Neural cell (in vitro differentiated cells): ENCODE results near the gene MMS19. TPM values are rescaled to one million over a fixed set of nuclear protein-coding genes. Genes with fewer than 3 reads are reported as not detected.

Experiments
- H2AFZ ChIP-seq: fragments of 200-600, 300-800 bp; sonication (generic), shearing (Covaris generic); 2 replicates; pipeline ENCODE4 v1.6.0; 2014; ENCODE audit warnings: low read depth, mild to moderate bottlenecking, antibody characterized with exemption, low read length, moderate library complexity
- H3F3A ChIP-seq: fragments of 200-600 bp; shearing (Covaris generic); 2 replicates; pipeline ENCODE4 v1.6.1; 2016; ENCODE audit warnings: mild to moderate bottlenecking, moderate library complexity, mixed read lengths, antibody characterized with exemption, low read length; ENCODE audit not compliant: insufficient read depth, poor library complexity, severe bottlenecking
- H3K27ac ChIP-seq: fragments of 200-600, 300-800 bp; sonication (generic), shearing (Covaris generic); 2 replicates; pipeline ENCODE4 v1.5.1; 2014; ENCODE audit warnings: mild to moderate bottlenecking, low read length, moderate library complexity
- H3K27me3 ChIP-seq: fragments of 300-800, 200-600 bp; sonication (generic), shearing (Covaris generic); 2 replicates; pipeline ENCODE4 v1.6.0; 2014; ENCODE audit warnings: mild to moderate bottlenecking, low read depth, low read length, moderate library complexity; ENCODE audit not compliant: insufficient read depth
- H3K36me3 ChIP-seq: fragments of 300-800, 200-600 bp; sonication (generic), shearing (Covaris generic); 2 replicates; pipeline ENCODE4 v1.5.1; 2014; ENCODE audit warnings: mild to moderate bottlenecking, antibody characterized with exemption, low read length, moderate library complexity; ENCODE audit not compliant: insufficient read depth
- H3K4me2 ChIP-seq: fragments of 300-800, 200-600 bp; sonication (generic), shearing (Covaris generic); 2 replicates; pipeline ENCODE4 v1.6.0; 2014; ENCODE audit warnings: mild to moderate bottlenecking, low read length
- H3K4me3 ChIP-seq: fragments of 300-800, 200-600 bp; sonication (generic), shearing (Covaris generic); 2 replicates; pipeline ENCODE4 v1.5.1; 2014; ENCODE audit warnings: mild to moderate bottlenecking, low read length, moderate library complexity
- H3K79me2 ChIP-seq: fragments of 200-600 bp; shearing (Covaris generic); replicated peaks from 2 replicates; pipeline ENCODE4 v1.6.0; 2014; ENCODE audit warnings: mild to moderate bottlenecking, low read length, moderate library complexity; ENCODE audit not compliant: insufficient read depth
- H3K9ac ChIP-seq: fragments of 300-800, 200-600 bp; sonication (generic), shearing (Covaris generic); 2 replicates; pipeline ENCODE4 v1.6.1; 2016; ENCODE audit warnings: mild to moderate bottlenecking, low read length, mixed read lengths
- H3K9me2 ChIP-seq: fragments of 200-600 bp; shearing (Covaris generic); 2 replicates; pipeline ENCODE4 v1.6.1; 2016; ENCODE audit warnings: mild to moderate bottlenecking, low read length, mixed read lengths; ENCODE audit not compliant: insufficient read depth
- H3K9me3 ChIP-seq: fragments of 200-600, 300-800 bp; sonication (generic), shearing (Covaris generic); 2 replicates; pipeline ENCODE4 v1.6.1; 2016; ENCODE audit warnings: mild to moderate bottlenecking, mixed run types, low read length, moderate library complexity, mixed read lengths
- H4K20me1 ChIP-seq: fragments of 200-600 bp; shearing (Covaris generic); 2 replicates; pipeline ENCODE4 v1.6.1; 2016; ENCODE audit warnings: mild to moderate bottlenecking, mixed run types; ENCODE audit not compliant: insufficient read depth
- EZH2 ChIP-seq: fragments of 200-600, 300-800 bp; shearing (Covaris generic), sonication (generic); IDR thresholded peaks from 2 replicates; pipeline ENCODE4 v1.6.1; 2014; ENCODE audit warnings: antibody characterized with exemption, low read length, borderline replicate concordance, mild to moderate bottlenecking; ENCODE audit not compliant: insufficient read depth, poor library complexity, severe bottlenecking
- MXI1 ChIP-seq: fragments of 450-650 bp; conservative IDR thresholded peaks from 2 replicates; pipeline ENCODE4 v1.6.1; 2014; ENCODE audit warnings: antibody characterized with exemption, mild to moderate bottlenecking; ENCODE audit not compliant: poor library complexity, severe bottlenecking
- POLR2AphosphoS5 ChIP-seq: IDR thresholded peaks from 2 replicates; pipeline ENCODE4 v1.6.1; 2012
- RAD21 ChIP-seq: fragments of 450-650 bp; conservative IDR thresholded peaks from 2 replicates; pipeline ENCODE4 v1.6.1; 2014; ENCODE audit warnings: antibody characterized with exemption, mild to moderate bottlenecking, moderate library complexity
- SMC3 ChIP-seq: fragments of 450-650 bp; conservative IDR thresholded peaks from 2 replicates; pipeline ENCODE4 v1.6.1; 2014; ENCODE audit warnings: antibody characterized with exemption, mild to moderate bottlenecking, moderate library complexity; ENCODE audit not compliant: poor library complexity
- polyA plus RNA-seq: library from polyadenylated mRNA; depleted of rRNA; stranded (reverse); fragments of >200 nt; gene quantifications from 2 replicates; pipeline ENCODE4 v1.2.3, GENCODE V29; 2014
- TF ChIP-seq, protein P1 (sequence below): fragments of 450-650 bp; IDR thresholded peaks from 2 replicates; pipeline ENCODE4 v1.5.1; 2014; ENCODE audit warnings: antibody characterized with exemption, mild to moderate bottlenecking, moderate library complexity; ENCODE audit not compliant: poor library complexity, severe bottlenecking
- TF ChIP-seq, protein P2 (sequence below): IDR thresholded peaks from 2 replicates; pipeline ENCODE4 v1.6.1; 2012; ENCODE audit warnings: borderline replicate concordance

MMS19 gene
- polyA plus RNA-seq, 1 donor from 2014 or later = 54.1 TPM

- no peaks in the 10 kb centered on the region for H3K9me3 ChIP-seq
- no peaks in the 10 kb centered on the region for H3F3A ChIP-seq
- H3K4me3 ChIP-seq = no peak overlapping the region
- H3K9me2 ChIP-seq = no peaks in the 10 kb centered on the region
- H4K20me1 ChIP-seq = no peaks in the 10 kb centered on the region
- no peak overlapping the region for H2AFZ ChIP-seq
- TF ChIP-seq, protein P1, sequence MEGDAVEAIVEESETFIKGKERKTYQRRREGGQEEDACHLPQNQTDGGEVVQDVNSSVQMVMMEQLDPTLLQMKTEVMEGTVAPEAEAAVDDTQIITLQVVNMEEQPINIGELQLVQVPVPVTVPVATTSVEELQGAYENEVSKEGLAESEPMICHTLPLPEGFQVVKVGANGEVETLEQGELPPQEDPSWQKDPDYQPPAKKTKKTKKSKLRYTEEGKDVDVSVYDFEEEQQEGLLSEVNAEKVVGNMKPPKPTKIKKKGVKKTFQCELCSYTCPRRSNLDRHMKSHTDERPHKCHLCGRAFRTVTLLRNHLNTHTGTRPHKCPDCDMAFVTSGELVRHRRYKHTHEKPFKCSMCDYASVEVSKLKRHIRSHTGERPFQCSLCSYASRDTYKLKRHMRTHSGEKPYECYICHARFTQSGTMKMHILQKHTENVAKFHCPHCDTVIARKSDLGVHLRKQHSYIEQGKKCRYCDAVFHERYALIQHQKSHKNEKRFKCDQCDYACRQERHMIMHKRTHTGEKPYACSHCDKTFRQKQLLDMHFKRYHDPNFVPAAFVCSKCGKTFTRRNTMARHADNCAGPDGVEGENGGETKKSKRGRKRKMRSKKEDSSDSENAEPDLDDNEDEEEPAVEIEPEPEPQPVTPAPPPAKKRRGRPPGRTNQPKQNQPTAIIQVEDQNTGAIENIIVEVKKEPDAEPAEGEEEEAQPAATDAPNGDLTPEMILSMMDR = peak; percentile 92
- TF ChIP-seq RAD21 = peak; percentile 86
- TF ChIP-seq, protein P2, sequence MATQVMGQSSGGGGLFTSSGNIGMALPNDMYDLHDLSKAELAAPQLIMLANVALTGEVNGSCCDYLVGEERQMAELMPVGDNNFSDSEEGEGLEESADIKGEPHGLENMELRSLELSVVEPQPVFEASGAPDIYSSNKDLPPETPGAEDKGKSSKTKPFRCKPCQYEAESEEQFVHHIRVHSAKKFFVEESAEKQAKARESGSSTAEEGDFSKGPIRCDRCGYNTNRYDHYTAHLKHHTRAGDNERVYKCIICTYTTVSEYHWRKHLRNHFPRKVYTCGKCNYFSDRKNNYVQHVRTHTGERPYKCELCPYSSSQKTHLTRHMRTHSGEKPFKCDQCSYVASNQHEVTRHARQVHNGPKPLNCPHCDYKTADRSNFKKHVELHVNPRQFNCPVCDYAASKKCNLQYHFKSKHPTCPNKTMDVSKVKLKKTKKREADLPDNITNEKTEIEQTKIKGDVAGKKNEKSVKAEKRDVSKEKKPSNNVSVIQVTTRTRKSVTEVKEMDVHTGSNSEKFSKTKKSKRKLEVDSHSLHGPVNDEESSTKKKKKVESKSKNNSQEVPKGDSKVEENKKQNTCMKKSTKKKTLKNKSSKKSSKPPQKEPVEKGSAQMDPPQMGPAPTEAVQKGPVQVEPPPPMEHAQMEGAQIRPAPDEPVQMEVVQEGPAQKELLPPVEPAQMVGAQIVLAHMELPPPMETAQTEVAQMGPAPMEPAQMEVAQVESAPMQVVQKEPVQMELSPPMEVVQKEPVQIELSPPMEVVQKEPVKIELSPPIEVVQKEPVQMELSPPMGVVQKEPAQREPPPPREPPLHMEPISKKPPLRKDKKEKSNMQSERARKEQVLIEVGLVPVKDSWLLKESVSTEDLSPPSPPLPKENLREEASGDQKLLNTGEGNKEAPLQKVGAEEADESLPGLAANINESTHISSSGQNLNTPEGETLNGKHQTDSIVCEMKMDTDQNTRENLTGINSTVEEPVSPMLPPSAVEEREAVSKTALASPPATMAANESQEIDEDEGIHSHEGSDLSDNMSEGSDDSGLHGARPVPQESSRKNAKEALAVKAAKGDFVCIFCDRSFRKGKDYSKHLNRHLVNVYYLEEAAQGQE = no peak
- no peak for TF ChIP-seq POLR2AphosphoS5
- peak; percentile 89 for TF ChIP-seq SMC3
- TF ChIP-seq MXI1 = peak; percentile 27
- H3K36me3 ChIP-seq = peaks cover 11% of the 10 kb centered on the region
- H3K4me2 ChIP-seq = no peak overlapping the region
- no peaks in the 10 kb centered on the region for H3K27me3 ChIP-seq
- H3K79me2 ChIP-seq = no peaks in the 10 kb centered on the region
- peak overlapping the region; percentile 28 for H3K9ac ChIP-seq
- no peak overlapping the region for H3K27ac ChIP-seq
Observed at GRCh38 chr10:97463363-97464132, 34.7 kb downstream of the MMS19 start.

DNA sequence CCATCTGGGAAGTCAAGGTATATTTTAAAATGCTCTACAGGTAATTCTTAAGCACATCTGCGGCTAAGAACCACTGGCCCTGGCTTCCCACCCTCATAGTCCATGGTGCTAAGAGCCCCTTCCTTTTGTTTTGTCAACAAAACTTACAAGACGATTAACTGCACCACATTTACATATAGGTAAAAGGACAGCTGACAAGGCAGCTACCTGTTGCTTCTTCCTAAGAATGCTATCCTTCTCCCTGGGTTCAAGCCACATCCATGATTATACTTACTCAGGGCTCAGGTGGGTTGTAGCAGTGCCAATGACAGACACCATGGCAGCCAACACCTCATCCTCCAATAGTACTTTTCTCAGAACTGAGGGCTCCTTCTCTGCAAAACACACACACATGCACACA lies 35.9 kb downstream of the MMS19 start:
- Histone ChIP-seq H3F3A (no peaks in the 10 kb centered on the region), H3K9me2 (no peaks in the 10 kb centered on the region), H4K20me1 (no peaks in the 10 kb centered on the region), H3K9ac (no peak overlapping the region), H3K27ac (no peak overlapping the region), H3K27me3 (no peaks in the 10 kb centered on the region), H3K4me3 (no peak overlapping the region), H3K36me3 (peaks cover 11% of the 10 kb centered on the region), H3K4me2 (no peak overlapping the region), H2AFZ (no peak overlapping the region), H3K9me3 (no peaks in the 10 kb centered on the region), H3K79me2 (no peaks in the 10 kb centered on the region)
- no peak for TF ChIP-seq POLR2AphosphoS5
- TF ChIP-seq, protein P1 = no peak
- TF ChIP-seq EZH2 = no peak
